GM18858 (cell line): ENCODE results near the gene LRRC17.

Experiments used
- ATAC-seq: cut with Tn5 transposase; IDR thresholded peaks from one replicate; pipeline ENCODE4 v1.9.1; 2021; ENCODE audit not compliant: unreplicated experiment

Gene LRRC17

GRCh38 chr7:102983602-102984001 is 70.8 kb downstream of the LRRC17 start:
- no peak for ATAC-seq

- no peak for ATAC-seq
Observed at GRCh38 chr7:102985176-102985783, 72.5 kb downstream of the LRRC17 start.

- ATAC-seq: no peak
Observed at GRCh38 chr7:102988088-102988487, 75.3 kb downstream of the LRRC17 start.

GRCh38 chr7:102988631-102989560 is 76.1 kb downstream of the LRRC17 start:
- ATAC-seq: no peak

- no peak for ATAC-seq
Observed at GRCh38 chr7:102990642-102991041, 77.8 kb downstream of the LRRC17 start.

GRCh38 chr7:102991077-102991539 is 78.3 kb downstream of the LRRC17 start:
- no peak for ATAC-seq

- no peak for ATAC-seq
Observed at GRCh38 chr7:102991540-102992214, 78.9 kb downstream of the LRRC17 start.

- ATAC-seq: no peak
Observed at GRCh38 chr7:102992509-102992937, 79.7 kb downstream of the LRRC17 start.

- no peak for ATAC-seq
Observed at GRCh38 chr7:102992938-102993717, 80.3 kb downstream of the LRRC17 start.

- no peak for ATAC-seq
Observed at GRCh38 chr7:102993718-102994029, 80.9 kb downstream of the LRRC17 start.

GRCh38 chr7:102994567-102994966 is 81.8 kb downstream of the LRRC17 start:
- no peak for ATAC-seq
